Measurements from ENCODE around the gene CATSPERZ.

CATSPERZ gene

GRCh38 chr11:64339286-64339685 is 39.1 kb downstream of the CATSPERZ start:
- no peak for FAIRE-seq
- DNase-seq (ENCODE audit: low spot score): no peak

- FAIRE-seq (no peak), DNase-seq (ENCODE audit: low spot score) (no peak)
These were observed 39.7 kb downstream of the CATSPERZ start, which contains the start of gene CCDC88B for GRCh38 chr11:64339754-64340408. TSS of gene CCDC88B (plus strand) at chr11:64340204. CDS start at chr11:64340267, 63 bp downstream.

GRCh38 chr11:64340671-64341335 is 40.6 kb downstream of the CATSPERZ start:
- FAIRE-seq (no peak), DNase-seq (ENCODE audit: low spot score) (no peak)

- no peak for FAIRE-seq
These were observed 41.3 kb downstream of the CATSPERZ start for GRCh38 chr11:64341429-64341828.

GRCh38 chr11:64341851-64342791 is 42.0 kb downstream of the CATSPERZ start:
- FAIRE-seq: no peak
- peak; percentile 80 for DNase-seq (ENCODE audit: low spot score)

More at GRCh38 chr11:64341429-64341828, 41.3 kb downstream of the CATSPERZ start:
- DNase-seq (ENCODE audit: low spot score): no peak

GRCh38 chr11:64342869-64343745 is 42.9 kb downstream of the CATSPERZ start:
- FAIRE-seq: no peak
- DNase-seq (ENCODE audit: low spot score): no peak

GRCh38 chr11:64343767-64344559 is 43.8 kb downstream of the CATSPERZ start:
- FAIRE-seq (no peak), DNase-seq (ENCODE audit: low spot score) (no peak)

- FAIRE-seq: no peak
- DNase-seq (ENCODE audit: low spot score): no peak
These were observed 44.6 kb downstream of the CATSPERZ start for GRCh38 chr11:64344787-64345186.

- FAIRE-seq: no peak
- no peak for DNase-seq (ENCODE audit: low spot score)
These were observed 47.2 kb downstream of the CATSPERZ start for GRCh38 chr11:64347193-64347867.

- FAIRE-seq: no peak
These were observed 48.3 kb downstream of the CATSPERZ start for GRCh38 chr11:64348383-64349024.

GRCh38 chr11:64349025-64349387 is 48.8 kb downstream of the CATSPERZ start:
- FAIRE-seq: no peak
- DNase-seq (ENCODE audit: low spot score): no peak

More at GRCh38 chr11:64348383-64349024, 48.3 kb downstream of the CATSPERZ start:
- DNase-seq (ENCODE audit: low spot score): no peak

- DNase-seq (ENCODE audit: low spot score): no peak
- no peak for FAIRE-seq
These were observed 49.2 kb downstream of the CATSPERZ start for GRCh38 chr11:64349404-64349803.

GRCh38 chr11:64351136-64351631 is 51.0 kb downstream of the CATSPERZ start:
- FAIRE-seq (no peak), DNase-seq (ENCODE audit: low spot score) (no peak)

- no peak for DNase-seq (ENCODE audit: low spot score)
- FAIRE-seq: no peak
These were observed 52.2 kb downstream of the CATSPERZ start for GRCh38 chr11:64352099-64352994.

GRCh38 chr11:64352995-64353714 is 53.0 kb downstream of the CATSPERZ start:
- no peak for DNase-seq (ENCODE audit: low spot score)
- FAIRE-seq: no peak

- DNase-seq (ENCODE audit: low spot score): no peak
- FAIRE-seq: no peak
These were observed 53.8 kb downstream of the CATSPERZ start for GRCh38 chr11:64353715-64354506.
